Mesendoderm (in vitro differentiated cells): ENCODE measurements around the gene SRXN1.

Source experiments
- DNase-seq: peaks from one replicate; pipeline ENCODE4 v3.0.0; 2013
- H2AK5ac ChIP-seq: 2 replicates; pipeline ENCODE4 v1.6.1; 2013; ENCODE audit warnings: low read length, inconsistent platforms
- H2BK120ac ChIP-seq: 2 replicates; pipeline ENCODE4 v1.6.1; 2013; ENCODE audit warnings: low read depth, mild to moderate bottlenecking, low read length, moderate library complexity, mixed read lengths
- H2BK15ac ChIP-seq: replicated peaks from 2 replicates; pipeline ENCODE4 v1.6.1; 2013; ENCODE audit warnings: low read depth, mild to moderate bottlenecking, moderate library complexity
- H2BK5ac ChIP-seq: 2 replicates; pipeline ENCODE4 v1.6.1; 2013; ENCODE audit warnings: low read length, inconsistent platforms
- H3K18ac ChIP-seq: 2 replicates; pipeline ENCODE4 v1.6.1; 2013; ENCODE audit warnings: mild to moderate bottlenecking, low read length, mixed read lengths
- H3K23ac ChIP-seq: one replicate; pipeline ENCODE4 v1.6.1; 2013; ENCODE audit warnings: low read length
- H3K27ac ChIP-seq: 2 replicates; pipeline ENCODE4 v1.5.1; 2013; ENCODE audit warnings: low read depth, mild to moderate bottlenecking, inconsistent platforms, low read length, moderate library complexity
- H3K27me3 ChIP-seq: 2 replicates; pipeline ENCODE4 v1.6.1; 2013; ENCODE audit warnings: low read length, control low read depth, mild to moderate bottlenecking, inconsistent platforms; ENCODE audit not compliant: insufficient read depth, poor library complexity
- H3K36me3 ChIP-seq: 2 replicates; pipeline ENCODE4 v1.6.1; 2013; ENCODE audit warnings: low read length, inconsistent platforms; ENCODE audit not compliant: control insufficient read depth, insufficient read depth
- H3K4ac ChIP-seq: one replicate; pipeline ENCODE4 v1.6.1; 2013; ENCODE audit warnings: low read depth, mild to moderate bottlenecking, low read length, moderate library complexity
- H3K4me1 ChIP-seq: 2 replicates; pipeline ENCODE4 v1.6.1; 2013; ENCODE audit warnings: low read depth, low read length, inconsistent platforms; ENCODE audit not compliant: control insufficient read depth
- H3K4me2 ChIP-seq: 2 replicates; pipeline ENCODE4 v1.6.1; 2013; ENCODE audit warnings: low read length
- H3K4me3 ChIP-seq: 2 replicates; pipeline ENCODE4 v1.5.1; 2013; ENCODE audit warnings: mild to moderate bottlenecking, low read length
- H3K56ac ChIP-seq: one replicate; pipeline ENCODE4 v1.6.1; 2013; ENCODE audit warnings: low read length
- H3K79me1 ChIP-seq: 2 replicates; pipeline ENCODE4 v1.6.1; 2013; ENCODE audit warnings: low read length, inconsistent platforms
- H3K79me2 ChIP-seq: 2 replicates; pipeline ENCODE4 v1.6.1; 2013; ENCODE audit warnings: mild to moderate bottlenecking, low read length; ENCODE audit not compliant: control insufficient read depth, insufficient read depth
- H3K9ac ChIP-seq: 2 replicates; pipeline ENCODE4 v1.6.1; 2013; ENCODE audit warnings: low read length, inconsistent platforms
- H4K5ac ChIP-seq: one replicate; pipeline ENCODE4 v1.6.1; 2013; ENCODE audit warnings: low read length
- H4K8ac ChIP-seq: one replicate; pipeline ENCODE4 v1.6.1; 2013; ENCODE audit warnings: low read depth, mild to moderate bottlenecking, control low read depth, low read length, moderate library complexity
- WGBS: extraction: QIAGEN DNeasy Blood & Tissue Kit; methylation state at CpG from one replicate; pipeline ENCODE4 v1.1.7; 2013; ENCODE audit warnings: low lambda C conversion rate, missing lambda C conversion rate; ENCODE audit not compliant: insufficient coverage; ENCODE audit errors: extremely low coverage; 5-methylcytosine and 5-hydroxymethylcytosine counted together

Gene SRXN1

DNA sequence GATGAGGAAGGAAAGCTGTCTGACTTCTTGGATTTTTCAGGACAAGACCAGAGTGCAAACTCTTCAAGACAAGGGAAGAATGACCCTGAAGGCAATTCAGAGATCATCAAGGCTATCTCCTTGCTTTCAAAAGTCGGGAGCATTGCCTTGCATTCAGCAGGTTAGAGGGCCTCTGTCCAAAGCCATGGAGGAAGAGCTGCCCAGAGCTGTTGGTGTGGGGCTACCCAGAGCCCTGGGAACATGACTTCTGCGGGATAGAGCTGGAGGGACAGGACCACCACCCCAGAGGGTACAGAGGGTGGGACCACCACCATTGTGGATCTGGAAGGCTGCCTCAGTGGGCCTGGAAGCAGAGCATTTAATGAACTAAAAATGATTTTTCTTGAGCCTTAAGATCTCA lies 5.2 kb upstream of the SRXN1 start:
- Histone ChIP-seq H2BK15ac (no peak overlapping the region), H3K36me3 (no peaks in the 10 kb centered on the region), H3K9ac (peak overlapping the region; percentile 35), H3K79me2 (no peaks in the 10 kb centered on the region), H3K23ac (peak overlapping the region; percentile 74), H2AK5ac (peak overlapping the region; percentile 91), H2BK5ac (peak overlapping the region; percentile 97), H4K8ac (no peak overlapping the region), H3K4me2 (peak overlapping the region; percentile 22), H3K27me3 (no peaks in the 10 kb centered on the region), H3K4me1 (peaks cover 31% of the 10 kb centered on the region), H3K27ac (peak overlapping the region; percentile 79), H3K79me1 (no peaks in the 10 kb centered on the region), H4K5ac (peak overlapping the region; percentile 92), H3K18ac (peak overlapping the region; percentile 35), H3K4ac (no peak overlapping the region), H3K4me3 (no peak overlapping the region), H2BK120ac (peak overlapping the region; percentile 75), H3K56ac (peak overlapping the region; percentile 79)
- WGBS, result no CpG with 5 or more reads among the region's 2 CpGs
- DNase-seq, result peak; percentile 62

- H3K9ac ChIP-seq, result no peak overlapping the region
- no CpG with 5 or more reads among the region's 11 CpGs for WGBS
- no peaks in the 10 kb centered on the region for H3K27me3 ChIP-seq
- H2AK5ac ChIP-seq, result no peak overlapping the region
- no peak overlapping the region for H3K23ac ChIP-seq
- no peak overlapping the region for H3K4ac ChIP-seq
- no peak overlapping the region for H2BK5ac ChIP-seq
- H3K18ac ChIP-seq, result no peak overlapping the region
- no peak overlapping the region for H2BK15ac ChIP-seq
- peaks cover 29% of the 10 kb centered on the region for H3K4me1 ChIP-seq
- DNase-seq, result no peak
- no peak overlapping the region for H4K5ac ChIP-seq
- H4K8ac ChIP-seq, result no peak overlapping the region
- H3K27ac ChIP-seq, result no peak overlapping the region
- no peak overlapping the region for H2BK120ac ChIP-seq
- H3K79me2 ChIP-seq, result no peaks in the 10 kb centered on the region
- no peak overlapping the region for H3K4me3 ChIP-seq
- H3K56ac ChIP-seq, result no peak overlapping the region
- no peak overlapping the region for H3K4me2 ChIP-seq
- H3K79me1 ChIP-seq, result peaks cover 2% of the 10 kb centered on the region
- no peaks in the 10 kb centered on the region for H3K36me3 ChIP-seq
These were observed 3.0 kb upstream of the SRXN1 start for GRCh38 chr20:655726-656624.

- WGBS, result no CpG with 5 or more reads among the region's 3 CpGs
- H3K18ac ChIP-seq, result no peak overlapping the region
- H3K79me1 ChIP-seq, result peaks cover 2% of the 10 kb centered on the region
These were observed 1.4 kb upstream of the SRXN1 start for GRCh38 chr20:654417-654750.

GRCh38 chr20:653590-654416 lies 803 bp upstream of the SRXN1 start:
- Histone ChIP-seq H2BK15ac (no peak overlapping the region), H2BK120ac (peak overlapping the region; percentile 34), H3K9ac (peak overlapping the region; percentile 65), H3K23ac (no peak overlapping the region), H3K4me3 (peak overlapping the region; percentile 34), H3K27ac (no peak overlapping the region), H3K79me2 (no peaks in the 10 kb centered on the region), H3K4me2 (peak overlapping the region; percentile 64), H2AK5ac (peak overlapping the region; percentile 14), H3K4me1 (peaks cover 20% of the 10 kb centered on the region), H3K56ac (peak overlapping the region; percentile 85), H3K4ac (peak overlapping the region; percentile 78), H3K36me3 (no peaks in the 10 kb centered on the region), H4K8ac (no peak overlapping the region), H3K18ac (peak overlapping the region; percentile 73), H4K5ac (no peak overlapping the region), H3K27me3 (no peaks in the 10 kb centered on the region), H3K79me1 (peaks cover 2% of the 10 kb centered on the region), H2BK5ac (peak overlapping the region; percentile 30)
- no CpG with 5 or more reads among the region's 31 CpGs for WGBS
- no peak for DNase-seq

More at GRCh38 chr20:654417-654750, 1.4 kb upstream of the SRXN1 start:
- Histone ChIP-seq H3K4me2 (no peak overlapping the region), H3K27ac (no peak overlapping the region), H3K79me2 (no peaks in the 10 kb centered on the region), H3K23ac (no peak overlapping the region), H3K4me1 (peaks cover 25% of the 10 kb centered on the region), H3K4ac (no peak overlapping the region), H2BK120ac (no peak overlapping the region), H3K56ac (no peak overlapping the region), H3K9ac (no peak overlapping the region), H3K4me3 (no peak overlapping the region), H2BK15ac (no peak overlapping the region), H4K5ac (no peak overlapping the region), H3K27me3 (no peaks in the 10 kb centered on the region), H2AK5ac (no peak overlapping the region), H4K8ac (no peak overlapping the region), H2BK5ac (no peak overlapping the region), H3K36me3 (no peaks in the 10 kb centered on the region)
- DNase-seq, result no peak

GRCh38 chr20:652615-653109 lies 338 bp downstream of the SRXN1 start:
- Histone ChIP-seq H3K27ac (no peak overlapping the region), H3K23ac (peak overlapping the region; percentile 53), H2AK5ac (no peak overlapping the region), H2BK15ac (no peak overlapping the region), H3K27me3 (no peaks in the 10 kb centered on the region), H3K4ac (no peak overlapping the region), H4K5ac (no peak overlapping the region), H3K79me2 (no peaks in the 10 kb centered on the region), H3K18ac (peak overlapping the region; percentile 1), H3K4me2 (peak overlapping the region; percentile 79), H4K8ac (no peak overlapping the region), H3K56ac (peak overlapping the region; percentile 92), H3K36me3 (peaks cover 3% of the 10 kb centered on the region), H2BK5ac (peak overlapping the region; percentile 39), H3K4me3 (peak overlapping the region; percentile 69), H2BK120ac (no peak overlapping the region), H3K79me1 (peaks cover 2% of the 10 kb centered on the region), H3K4me1 (peaks cover 13% of the 10 kb centered on the region), H3K9ac (peak overlapping the region; percentile 86)
- peak; percentile 62 for DNase-seq
- no CpG with 5 or more reads among the region's 36 CpGs for WGBS
